ENCODE measurements around the gene F7. TPM values are rescaled to one million over a fixed set of nuclear protein-coding genes. Genes with fewer than 3 reads are reported as not detected.
"Not testable (repeated sequence)": the region's sequence is repeated elsewhere in the genome, so short reads cannot be mapped to it uniquely, and the experiment has no call there.

Gene F7
- total RNA-seq = not detected in 2 replicates

- no peak for DNase-seq (ENCODE audit: extremely low read depth, low read depth, low spot score)
Measured at GRCh38 chr13:113105032-113105920, at the start of gene F7. F7 (plus strand) TSS chr13:113105791; CDS start chr13:113105842, 51 bp downstream.

GRCh38 chr13:113057084-113057483, 48.5 kb upstream of the F7 start:
- no peak for DNase-seq (ENCODE audit: extremely low read depth, low read depth, low spot score)

GRCh38 chr13:113057559-113057958, 48.0 kb upstream of the F7 start:
- not testable (repeated sequence) for DNase-seq (ENCODE audit: extremely low read depth, low read depth, low spot score)

GRCh38 chr13:113058129-113058987, 47.2 kb upstream of the F7 start:
- no peak for DNase-seq (ENCODE audit: extremely low read depth, low read depth, low spot score)

- DNase-seq (ENCODE audit: extremely low read depth, low read depth, low spot score) = no peak
Measured at GRCh38 chr13:113058988-113059850, 46.4 kb upstream of the F7 start.

- no peak for DNase-seq (ENCODE audit: extremely low read depth, low read depth, low spot score)
Measured at GRCh38 chr13:113059891-113060290, 45.7 kb upstream of the F7 start.

- DNase-seq (ENCODE audit: extremely low read depth, low read depth, low spot score) = no peak
Measured at GRCh38 chr13:113060557-113061270, 44.9 kb upstream of the F7 start.

GRCh38 chr13:113061271-113061625, 44.3 kb upstream of the F7 start:
- no peak for DNase-seq (ENCODE audit: extremely low read depth, low read depth, low spot score)

- no peak for DNase-seq (ENCODE audit: extremely low read depth, low read depth, low spot score)
Measured at GRCh38 chr13:113061796-113062425, 43.7 kb upstream of the F7 start.

- DNase-seq (ENCODE audit: extremely low read depth, low read depth, low spot score) = no peak
Measured at GRCh38 chr13:113062691-113063090, 42.9 kb upstream of the F7 start.

- DNase-seq (ENCODE audit: extremely low read depth, low read depth, low spot score) = no peak
Measured at GRCh38 chr13:113063091-113063491, 42.5 kb upstream of the F7 start.

- DNase-seq (ENCODE audit: extremely low read depth, low read depth, low spot score) = no peak
Measured at GRCh38 chr13:113064000-113064533, 41.5 kb upstream of the F7 start.

GRCh38 chr13:113064534-113065405, 40.8 kb upstream of the F7 start:
- DNase-seq (ENCODE audit: extremely low read depth, low read depth, low spot score) = no peak

- no peak for DNase-seq (ENCODE audit: extremely low read depth, low read depth, low spot score)
Measured at GRCh38 chr13:113065406-113066141, 40.0 kb upstream of the F7 start.

- no peak for DNase-seq (ENCODE audit: extremely low read depth, low read depth, low spot score)
Measured at GRCh38 chr13:113066142-113066455, 39.5 kb upstream of the F7 start.

GRCh38 chr13:113066746-113067145, 38.8 kb upstream of the F7 start:
- DNase-seq (ENCODE audit: extremely low read depth, low read depth, low spot score) = no peak

GRCh38 chr13:113069861-113070805, 35.5 kb upstream of the F7 start:
- no peak for DNase-seq (ENCODE audit: extremely low read depth, low read depth, low spot score)

All from glomerular endothelial cell (primary cell).